Peyer's patch (tissue), 4 donors: ENCODE data around the gene PDLIM1.

Experiments
- CTCF ChIP-seq, 6 experiments: fragments of 450-650 bp in 4 of 6; fragments of 200-600 bp in 2 of 6; sonication (generic) in 1 of 6; IDR thresholded peaks; one replicate each; pipeline ENCODE4 v1.5.1; 2017 to 2019; ENCODE audit warnings: antibody characterized with exemption in 6 of 6, mild to moderate bottlenecking in 3 of 6, moderate library complexity in 1 of 6
- POLR2A ChIP-seq, 2 donors: fragments of 450-650 bp; IDR thresholded peaks; one replicate each; pipeline ENCODE4 v1.5.1; 2017; ENCODE audit warnings: antibody characterized with exemption in 2 of 2, mild to moderate bottlenecking in 2 of 2, moderate library complexity in 2 of 2

GRCh38 chr10:95211606-95212279 lies 79.1 kb downstream of the PDLIM1 start:
- TF ChIP-seq CTCF (IDR thresholded peaks at IDR 0.05) = no peak
- no peak for TF ChIP-seq POLR2A (IDR thresholded peaks at IDR 0.05)
